Measurements from ENCODE around the gene MED13L. TPM values are rescaled to one million over a fixed set of nuclear protein-coding genes. Genes with fewer than 3 reads are reported as not detected.
A peak's percentile ranks its signal among the peaks of the same experiment; 100 is the strongest.
"Not testable (repeated sequence)": the region's sequence is repeated elsewhere in the genome, so short reads cannot be mapped to it uniquely, and the experiment has no call there.

MED13L gene
- total RNA-seq, 1 donor from 2014 or later, result 169 TPM

DNA sequence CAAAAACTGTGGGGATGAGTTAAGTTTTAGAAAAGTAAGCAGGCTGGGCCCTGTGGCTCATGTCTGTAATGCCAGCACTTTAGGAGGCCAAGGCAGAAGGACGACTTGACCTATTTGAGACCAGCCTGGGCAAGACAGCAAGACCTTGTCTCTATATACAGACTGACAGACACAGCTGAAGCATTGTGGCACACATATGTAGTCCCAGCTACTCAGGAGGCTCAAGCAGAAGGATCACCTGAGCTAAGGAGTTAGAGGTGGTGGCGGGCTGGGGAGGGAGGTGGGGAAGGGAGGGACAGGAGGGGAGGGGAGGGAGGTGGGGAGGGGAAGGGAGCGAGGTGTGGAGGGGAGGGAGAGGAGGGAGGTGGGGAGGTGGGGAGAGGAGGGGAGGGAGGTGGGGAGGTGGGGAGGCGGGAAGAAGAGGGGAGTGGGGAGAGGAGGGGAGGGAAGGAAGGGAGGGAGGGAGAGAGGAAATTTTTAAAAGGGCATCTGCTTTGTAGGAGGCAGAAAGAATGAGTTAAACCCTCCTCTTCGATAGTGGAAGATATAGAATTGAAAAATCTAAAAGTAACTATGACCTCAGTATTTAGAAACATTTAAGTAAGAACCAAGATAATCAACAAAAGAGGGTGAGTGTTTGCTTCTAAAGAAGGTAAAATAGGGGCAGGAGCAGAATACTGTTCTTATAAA, 30.9 kb downstream of the MED13L start:
- DNase-seq, result no peak

DNA sequence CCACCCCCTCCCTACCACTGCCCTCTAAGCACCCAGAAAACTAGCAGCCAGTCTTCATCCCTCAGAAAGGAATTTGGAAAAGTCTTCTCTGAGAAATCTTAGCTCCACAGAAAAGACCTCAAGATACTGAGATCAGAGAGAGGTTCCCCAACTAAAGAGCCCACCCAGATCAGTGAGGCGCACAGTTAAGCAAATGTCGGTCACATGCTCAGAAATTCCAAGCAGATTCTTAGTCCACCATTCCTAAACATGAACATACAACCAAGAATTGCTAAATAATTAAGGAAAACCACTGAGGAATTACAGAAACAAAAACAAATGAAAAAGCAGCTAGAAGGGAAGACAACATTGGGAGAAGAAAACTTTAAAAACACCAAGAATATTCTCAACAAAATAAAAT, 32.3 kb downstream of the MED13L start:
- DNase-seq, result no peak

DNA sequence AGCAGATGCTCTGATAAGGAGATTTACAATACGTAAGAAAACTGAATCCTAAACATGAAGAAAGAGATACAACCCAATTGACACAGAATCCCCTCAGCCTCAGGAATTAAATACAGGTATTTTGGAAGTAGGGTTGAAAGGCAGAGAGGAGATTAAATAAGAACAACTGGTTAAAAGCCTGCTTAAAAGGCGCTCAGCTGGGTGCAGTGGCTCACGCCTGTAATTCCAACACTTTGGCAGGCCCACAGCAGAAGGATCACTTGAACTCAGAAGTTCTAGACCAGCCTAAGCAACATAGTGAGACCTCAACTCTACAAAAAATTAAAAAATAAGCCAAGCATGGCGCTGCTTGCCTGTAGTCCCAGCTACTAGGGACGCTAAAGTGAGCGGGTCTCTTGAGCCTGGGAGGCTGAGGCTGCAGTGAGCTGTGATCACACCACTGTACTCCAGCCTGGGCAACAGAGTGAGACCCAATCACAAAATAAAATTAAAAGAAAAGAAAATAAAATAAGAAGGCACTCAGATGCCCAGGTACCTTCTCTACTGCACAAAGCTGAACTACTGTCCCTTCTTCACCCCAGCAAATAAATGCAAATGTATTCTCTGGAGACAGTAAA, 32.9 kb downstream of the MED13L start:
- DNase-seq, result no peak

DNA sequence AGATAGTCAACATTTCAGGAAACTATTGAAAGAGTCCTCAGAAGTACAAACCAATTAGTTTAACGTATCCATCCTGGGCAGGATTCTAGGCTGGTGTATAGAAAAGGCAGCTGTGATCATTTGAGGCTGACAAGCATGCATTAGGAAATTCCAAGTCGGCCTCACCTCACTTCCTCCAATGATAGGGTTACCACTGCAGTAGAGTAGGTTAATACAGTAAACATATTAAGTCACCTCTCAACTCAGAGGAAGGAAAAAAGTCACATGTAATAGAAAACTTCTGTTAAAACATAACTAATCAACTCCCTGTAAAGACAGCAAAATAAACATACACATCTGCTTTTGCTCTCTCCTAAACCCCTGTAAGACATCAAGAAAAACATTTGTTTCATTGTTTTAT, 33.5 kb downstream of the MED13L start:
- peak; percentile 28 for DNase-seq

DNA sequence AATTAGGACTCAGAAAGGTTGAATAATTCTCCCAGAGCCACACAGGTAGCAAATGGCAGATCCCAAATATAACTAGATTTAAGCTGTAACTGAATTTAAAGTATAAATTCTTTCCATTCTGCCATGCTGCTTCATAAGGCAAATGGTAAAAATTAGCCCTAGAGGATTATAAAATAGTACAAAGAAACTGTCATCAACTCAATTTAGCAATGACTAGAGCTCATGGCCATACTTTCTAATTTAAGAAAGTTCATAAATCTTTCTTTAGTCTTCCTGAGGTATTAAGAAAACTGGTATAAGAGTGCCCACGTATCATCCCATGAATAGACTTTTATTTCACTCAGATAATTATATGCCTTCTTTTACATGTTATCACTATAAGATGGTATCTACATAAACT, 34.8 kb downstream of the MED13L start:
- no peak for DNase-seq

DNA sequence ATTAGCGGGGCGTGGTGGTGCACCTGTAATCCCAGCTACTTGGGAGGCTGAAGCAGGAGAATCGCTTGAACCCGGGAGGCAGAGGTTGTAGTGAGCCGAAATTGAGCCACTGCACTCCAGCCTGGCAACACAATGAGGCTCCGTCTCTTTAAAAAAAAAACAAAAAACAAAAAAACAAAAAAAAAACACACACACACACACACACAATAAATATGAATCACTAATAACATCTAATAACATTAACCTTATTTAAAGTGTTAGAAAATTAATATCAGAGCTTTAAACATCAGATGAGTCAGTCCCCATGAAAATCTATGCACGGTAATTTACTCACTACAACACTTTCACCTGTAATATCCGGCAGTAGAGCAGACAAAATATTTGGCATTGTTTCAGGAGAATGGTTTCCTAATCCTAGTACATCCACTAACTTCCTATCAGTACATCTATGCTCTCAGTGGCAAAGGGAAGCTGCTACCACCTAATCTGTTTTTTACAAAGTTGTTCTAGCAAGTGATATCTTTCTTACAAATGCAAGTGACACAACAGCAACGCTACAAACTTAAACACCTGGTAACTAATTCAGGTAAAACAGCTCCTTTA, 36.2 kb downstream of the MED13L start:
- no peak for DNase-seq

DNA sequence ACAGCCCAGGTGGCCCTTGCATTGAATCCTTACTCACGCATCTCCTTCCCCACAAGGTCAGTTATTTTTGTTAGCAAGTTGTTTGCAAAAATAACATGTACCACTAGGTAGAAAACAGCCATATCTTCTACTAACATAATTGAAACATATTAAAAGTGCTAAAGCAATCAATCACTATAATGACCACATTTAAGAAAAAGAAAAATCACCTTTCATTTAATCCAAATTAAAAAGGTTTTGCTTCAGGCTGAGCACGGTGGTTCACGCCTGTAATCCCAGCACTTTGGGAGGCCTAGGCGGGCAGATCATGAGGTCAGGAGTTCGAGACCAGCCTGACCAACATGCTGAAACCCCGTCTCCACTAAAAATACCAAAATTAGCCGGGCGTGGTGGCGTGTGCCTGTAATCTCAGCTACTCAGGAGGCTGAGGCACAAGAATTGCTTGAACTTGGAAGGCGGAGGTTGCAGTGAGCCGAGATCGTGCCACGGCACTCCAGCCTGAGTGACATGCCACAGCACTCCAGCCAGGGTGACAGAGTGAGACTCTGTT, 38.8 kb downstream of the MED13L start:
- not testable (repeated sequence) for DNase-seq

DNA sequence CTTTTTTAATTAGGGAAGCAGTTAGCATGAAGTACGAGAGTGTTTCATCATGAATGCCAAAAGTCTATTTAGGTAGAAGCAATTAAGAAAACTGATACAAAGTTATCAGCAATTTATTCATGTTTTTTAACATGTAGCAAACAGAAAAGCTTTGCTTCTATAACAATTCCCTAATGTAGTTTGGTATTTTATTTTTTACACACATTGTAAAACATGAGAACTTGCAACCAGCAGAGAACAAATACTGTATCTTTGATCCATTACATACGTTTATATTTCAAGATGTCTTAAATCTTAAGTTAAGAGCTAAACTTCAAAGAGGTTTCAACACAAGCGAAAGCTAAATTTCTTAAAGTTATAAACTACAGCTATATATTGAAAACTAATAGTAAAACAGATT, 39.3 kb downstream of the MED13L start:
- no peak for DNase-seq

DNA sequence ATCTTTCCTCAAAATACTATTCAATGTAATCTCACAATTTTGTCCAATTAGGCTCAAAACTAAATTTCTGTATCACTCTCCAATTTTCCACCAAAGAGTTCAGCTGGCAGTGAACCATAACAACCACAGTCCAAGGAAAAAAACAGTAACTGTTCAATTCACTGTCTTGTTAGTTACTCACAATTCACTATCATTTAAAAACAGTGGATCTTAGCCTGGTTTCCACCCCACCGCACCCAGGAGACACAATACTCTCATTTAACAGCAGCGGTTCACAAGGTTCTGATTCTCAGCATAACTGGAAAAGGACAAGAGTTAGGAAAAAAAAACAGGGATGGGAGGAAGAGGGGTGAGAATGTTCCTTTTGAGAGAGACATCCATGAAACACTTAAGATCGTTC, 40.5 kb downstream of the MED13L start:
- DNase-seq, result no peak

DNA sequence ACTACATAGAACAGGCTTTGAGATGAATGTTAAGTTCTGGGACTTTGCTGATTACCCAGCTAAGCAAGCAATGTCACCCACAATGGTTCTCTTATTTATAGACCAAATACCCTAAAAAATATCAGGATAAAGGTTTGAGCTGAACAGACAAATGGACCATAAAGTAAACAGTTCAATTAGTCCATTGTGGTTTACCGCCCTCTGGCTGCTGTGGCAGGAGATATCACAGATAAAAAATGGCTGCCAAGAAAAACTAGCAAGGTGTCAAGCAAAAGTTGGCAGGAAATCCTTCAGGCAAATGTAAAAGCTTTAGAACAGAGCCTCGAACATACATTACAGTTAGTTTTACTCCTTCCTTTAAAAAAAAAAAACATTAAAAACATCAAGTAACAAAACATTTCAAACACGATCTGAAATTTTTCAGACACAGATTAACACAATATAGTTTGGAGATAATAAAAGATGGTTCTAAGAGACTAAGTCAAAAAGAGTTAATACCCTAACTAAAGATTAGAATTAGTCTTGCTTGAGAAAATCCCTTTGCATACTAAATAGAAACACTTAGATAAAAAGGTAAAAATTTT, 41.3 kb downstream of the MED13L start:
- DNase-seq, result peak; percentile 65

DNA sequence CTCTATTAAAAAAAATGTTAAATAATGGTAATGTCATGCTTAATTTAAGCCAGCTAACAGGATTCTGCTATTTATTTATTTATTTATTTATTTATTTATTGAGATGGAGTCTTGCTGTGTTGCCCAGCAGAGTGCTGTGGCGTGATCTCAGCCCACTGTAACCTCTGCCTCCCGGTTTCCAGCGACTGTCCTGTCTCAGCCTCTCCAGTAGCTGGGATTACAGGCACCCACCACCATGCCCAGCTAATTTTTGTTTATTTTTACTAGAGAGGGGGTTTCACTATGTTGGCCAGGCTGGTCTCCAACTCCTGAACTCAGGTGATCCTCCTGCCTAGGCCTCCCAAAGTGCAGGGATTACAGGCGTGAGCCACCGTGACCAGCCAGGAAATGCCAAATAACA, 43.3 kb downstream of the MED13L start:
- DNase-seq, result not testable (repeated sequence)

DNA sequence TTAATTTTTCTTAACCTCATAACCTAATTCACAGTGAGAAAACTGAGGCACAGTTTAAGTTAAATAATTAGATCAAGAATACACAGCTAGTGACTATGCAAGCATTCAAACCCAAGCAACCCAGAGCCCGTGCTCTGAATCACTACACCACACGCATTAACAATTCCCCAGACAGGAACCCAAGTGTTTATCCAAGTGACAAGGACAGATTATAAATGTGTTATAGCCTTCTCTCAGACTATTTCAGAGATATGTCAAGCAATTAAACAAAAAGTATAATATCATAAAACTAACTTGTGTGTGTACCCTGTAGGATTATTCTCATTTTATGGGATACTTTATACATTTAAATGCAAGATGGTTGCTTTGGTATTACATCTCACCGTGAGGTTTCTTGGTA, 43.8 kb downstream of the MED13L start:
- no peak for DNase-seq

DNA sequence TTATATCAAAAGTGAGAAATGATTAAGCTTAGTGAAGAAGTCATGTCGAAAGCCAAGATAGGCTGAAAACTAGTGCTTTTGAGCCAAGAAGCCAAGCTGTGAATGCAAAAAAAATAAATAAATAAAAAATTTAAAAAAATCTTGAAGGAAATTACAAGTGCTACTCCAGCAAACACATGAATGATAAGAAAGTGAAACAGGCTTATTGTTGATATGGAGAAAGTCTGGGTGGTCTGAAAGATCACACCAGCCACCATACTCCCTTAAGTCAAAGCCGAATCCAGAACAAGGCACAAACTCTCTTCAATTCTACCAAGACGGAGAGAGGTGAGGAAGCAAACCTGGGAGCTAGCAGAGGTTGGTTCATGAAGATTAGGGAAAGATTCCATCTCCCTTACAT, 49.7 kb downstream of the MED13L start:
- no peak for DNase-seq

DNA sequence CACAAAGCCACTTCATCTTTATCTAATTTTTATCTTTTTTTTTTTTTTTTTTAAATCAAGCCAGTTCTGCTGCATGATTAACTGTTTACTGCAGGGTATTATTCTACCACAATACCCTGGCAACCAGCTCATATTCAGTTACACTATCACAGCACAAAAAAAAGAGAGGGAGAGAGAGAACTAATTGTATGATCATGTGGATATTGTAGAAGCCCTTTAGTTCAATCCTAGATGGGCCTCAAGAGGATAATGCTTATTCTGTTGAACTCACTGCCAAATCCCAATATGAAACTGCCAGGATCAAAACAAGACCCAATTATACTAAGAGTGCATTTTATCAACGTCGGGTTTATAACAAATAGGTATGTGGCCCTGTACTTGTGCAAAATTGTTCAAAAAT, 51.5 kb downstream of the MED13L start:
- no peak for DNase-seq

DNA sequence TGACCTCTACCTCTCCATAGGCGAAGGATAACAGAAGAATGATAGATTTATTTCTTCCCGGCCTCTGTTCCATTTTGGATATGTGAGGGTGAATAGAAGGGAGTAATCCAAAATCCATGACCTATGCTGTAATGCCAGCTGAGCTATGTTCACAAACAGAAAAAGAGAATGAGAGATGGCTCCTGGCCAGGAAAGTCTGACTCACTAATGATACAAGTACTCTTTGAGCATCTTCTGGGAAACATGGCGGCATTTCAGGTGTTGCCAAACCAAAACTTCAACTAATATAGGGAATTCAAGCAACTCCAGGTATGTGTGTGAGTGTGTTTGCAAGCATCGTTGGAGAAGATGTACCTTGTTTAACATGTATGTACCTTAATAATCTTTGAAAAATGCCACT, 55.1 kb downstream of the MED13L start:
- DNase-seq, result peak; percentile 82

DNA sequence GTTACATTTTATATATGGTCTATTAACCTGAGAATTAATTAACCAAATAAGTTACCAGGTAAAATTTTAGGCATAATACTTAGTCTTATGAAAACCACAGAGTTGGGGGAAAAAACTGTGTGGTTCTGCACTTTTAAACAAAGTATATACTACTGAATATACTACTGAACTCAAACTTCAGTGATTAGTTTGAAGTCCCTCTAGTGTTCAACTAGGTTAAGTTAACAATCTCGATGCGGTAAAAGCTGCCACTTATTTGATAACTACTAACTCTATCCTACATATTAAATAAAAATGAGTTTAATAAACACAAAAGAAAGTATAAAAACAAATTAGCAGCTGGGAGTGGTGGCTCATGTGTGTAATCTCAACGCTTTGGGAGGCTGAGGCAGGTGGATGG, 56.7 kb downstream of the MED13L start:
- DNase-seq, result no peak

DNA sequence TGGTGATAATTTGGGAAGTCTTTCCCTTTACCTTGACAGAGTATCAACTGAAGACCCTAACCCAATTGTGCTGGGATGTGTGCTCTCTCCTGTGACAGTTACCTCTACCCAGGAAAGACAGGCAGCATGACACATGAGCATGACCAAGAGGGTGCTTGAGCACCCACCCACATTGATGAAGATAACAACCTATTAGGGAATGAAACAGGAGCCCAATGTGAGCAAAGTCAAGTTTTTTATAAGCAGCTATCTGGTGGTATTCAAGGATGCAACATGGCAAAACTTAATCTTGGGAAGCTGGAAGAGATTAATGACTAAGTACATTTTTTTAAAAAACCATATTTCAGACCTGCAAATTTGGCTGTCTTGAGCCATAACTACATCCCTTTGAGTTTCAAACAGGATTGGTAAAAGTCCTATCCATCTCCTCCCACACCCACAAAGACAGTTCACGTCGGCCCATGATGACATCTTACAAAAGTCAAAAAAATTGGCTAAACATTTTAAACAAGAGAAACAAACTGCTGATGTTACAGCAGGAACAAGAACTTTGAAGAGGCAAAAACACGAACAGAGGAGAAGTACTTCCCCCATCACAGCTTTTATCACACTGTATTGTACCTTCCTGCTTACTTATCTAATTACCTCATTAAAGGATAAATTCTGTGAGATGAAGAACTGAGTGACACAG, 60.3 kb downstream of the MED13L start:
- no peak for DNase-seq

DNA sequence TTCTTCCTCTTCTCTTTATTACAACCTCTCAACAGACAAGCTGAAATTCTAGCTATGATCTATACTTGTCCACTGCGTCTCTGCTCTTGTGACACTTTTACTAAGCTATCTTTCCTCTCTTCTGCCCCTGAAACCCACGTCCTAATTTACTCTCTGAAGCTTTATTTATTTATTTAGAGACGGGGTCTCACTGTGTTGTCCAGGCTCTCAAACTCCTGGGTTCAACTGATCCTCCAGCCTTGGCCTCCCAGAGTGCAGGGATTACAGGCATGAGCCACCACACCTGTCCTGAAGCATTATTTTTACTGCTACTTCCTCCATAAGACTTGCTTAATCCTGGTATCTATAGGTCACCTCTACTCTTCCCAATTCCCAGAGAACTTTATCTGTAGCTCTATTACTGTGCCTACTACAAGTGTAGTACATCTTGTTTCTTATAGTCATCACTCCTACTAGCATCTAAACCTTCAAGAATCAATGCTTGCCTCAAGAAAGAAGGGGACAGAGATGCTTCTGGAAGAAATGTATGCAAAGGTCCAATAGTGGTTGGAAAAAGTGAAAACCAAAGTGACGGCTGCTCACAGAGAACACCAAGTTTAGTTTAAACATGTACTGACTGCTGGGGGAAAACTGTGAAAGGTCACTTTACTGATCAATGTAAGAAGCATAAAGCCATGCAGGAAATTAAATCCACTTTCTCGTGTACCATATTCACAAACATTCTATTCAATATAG, 61.3 kb downstream of the MED13L start:
- DNase-seq, result no peak

DNA sequence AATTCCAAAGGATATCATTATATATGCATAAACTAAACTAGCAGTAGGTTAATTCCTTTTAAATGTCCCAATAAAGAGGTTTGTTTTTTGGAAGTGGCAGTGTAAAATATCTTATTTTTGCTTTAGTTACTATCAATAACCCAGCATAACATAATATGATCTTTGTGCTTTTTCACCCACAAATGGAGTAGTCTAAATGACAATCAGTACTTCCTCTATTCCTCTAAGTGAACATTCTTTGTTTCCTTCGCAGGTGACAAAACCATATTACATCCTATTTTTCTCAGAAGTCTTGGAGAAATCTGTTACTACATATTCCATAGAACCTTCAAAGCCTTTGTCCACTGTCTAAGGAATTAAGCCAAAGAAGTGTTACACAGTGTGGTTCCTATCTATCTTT, 62.5 kb downstream of the MED13L start:
- no peak for DNase-seq

DNA sequence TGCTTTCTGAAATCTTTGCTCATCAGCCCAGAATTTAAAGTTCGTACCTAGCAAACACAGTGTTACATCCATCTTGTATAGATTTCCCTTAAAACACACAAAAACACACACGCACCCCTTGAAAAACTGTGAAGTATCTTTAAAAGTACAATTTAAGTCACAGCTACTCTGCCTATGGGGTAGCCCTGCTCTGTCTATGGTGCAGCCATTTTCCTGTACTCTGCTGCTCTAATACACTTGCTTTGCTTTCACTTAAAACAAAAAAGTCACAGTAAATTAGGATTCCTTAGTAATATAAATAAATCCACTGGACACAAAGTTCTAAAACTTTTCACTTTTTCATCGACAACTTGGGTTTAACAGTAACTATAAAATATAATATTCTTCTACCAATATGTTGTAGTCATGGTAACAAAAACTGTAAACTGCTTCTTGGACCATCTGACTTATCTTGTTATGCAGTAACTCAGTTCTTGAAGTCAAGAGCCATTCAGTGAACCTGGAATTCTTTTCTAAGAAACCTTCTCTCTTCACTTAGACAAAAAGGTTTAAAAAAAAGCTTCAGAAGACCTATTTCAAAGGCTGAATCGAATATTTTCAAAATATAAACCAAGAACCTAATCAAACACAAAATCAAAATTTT, 63.5 kb downstream of the MED13L start:
- no peak for DNase-seq

DNA sequence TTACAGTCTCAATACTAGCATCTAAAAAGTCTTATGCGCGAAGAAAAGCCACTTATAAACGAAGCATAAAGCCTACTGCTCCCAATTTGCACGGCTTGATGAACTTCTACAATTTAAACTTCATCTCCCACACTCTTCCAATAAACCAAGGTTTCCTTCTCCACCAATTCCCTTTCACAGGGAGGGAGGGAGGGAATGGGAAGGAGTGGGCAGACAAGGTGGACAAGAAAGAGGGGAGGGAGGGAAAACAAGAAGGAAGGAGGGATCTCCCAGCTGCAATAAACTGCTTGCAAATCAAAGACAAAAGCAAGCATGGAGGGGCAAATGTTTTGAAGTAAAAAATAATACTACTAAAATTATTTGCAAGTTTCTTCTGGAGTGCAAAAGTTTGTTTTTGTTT, 64.5 kb downstream of the MED13L start:
- DNase-seq, result no peak

All from tongue (tissue), 2 donors.